Measurements from ENCODE around the gene PTPN22. TPM values are rescaled to one million over a fixed set of nuclear protein-coding genes. Genes with fewer than 3 reads are reported as not detected.

PTPN22 gene
- total and polyA plus RNA-seq, 9 of the 15 experiments (the other 6 are each of a cell fraction or from before 2014, with no cell fraction given) = 0.45 to 4.6 (median 1.1) TPM

DNA sequence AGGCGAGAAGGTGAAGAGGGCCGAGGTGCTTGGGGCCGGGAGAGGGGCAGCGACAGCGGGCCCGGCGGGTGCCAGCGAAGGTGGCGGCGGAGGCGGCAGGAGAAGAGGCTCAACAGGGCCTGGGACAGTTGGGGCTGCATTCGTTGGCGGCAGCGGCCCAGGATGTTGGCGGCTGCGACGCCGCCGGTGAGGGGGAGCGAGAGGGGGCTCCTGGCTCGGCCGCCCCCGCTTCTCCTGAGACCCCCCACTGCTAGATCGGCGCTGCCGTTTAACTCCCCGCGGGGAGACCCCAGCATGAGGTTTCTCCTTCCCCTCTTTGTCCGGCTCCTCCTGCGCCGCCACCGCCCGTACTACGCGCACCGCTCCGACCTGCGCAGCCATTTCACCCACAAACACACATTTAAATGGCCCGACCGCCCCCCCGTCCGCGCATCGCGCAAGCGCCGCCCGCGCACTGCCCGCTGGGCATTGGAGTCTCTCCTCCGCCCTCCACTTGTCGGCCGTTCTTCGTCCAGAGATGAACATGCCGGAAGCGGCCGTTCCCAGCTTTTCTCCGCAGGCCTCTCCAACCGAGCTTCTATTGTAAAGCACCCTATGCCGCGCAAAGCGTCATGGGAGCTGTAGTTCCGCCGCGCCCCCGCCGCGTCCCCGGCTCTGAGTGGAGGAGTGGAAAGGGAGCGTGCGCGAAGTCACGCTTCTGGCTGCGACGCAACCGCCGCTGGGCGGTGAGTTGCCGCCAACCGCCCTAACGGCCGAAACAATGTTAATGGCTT is 59.4 kb downstream of the PTPN22 start, which contains the start of gene RSBN1 (continued):
- TF ChIP-seq, protein P1, sequence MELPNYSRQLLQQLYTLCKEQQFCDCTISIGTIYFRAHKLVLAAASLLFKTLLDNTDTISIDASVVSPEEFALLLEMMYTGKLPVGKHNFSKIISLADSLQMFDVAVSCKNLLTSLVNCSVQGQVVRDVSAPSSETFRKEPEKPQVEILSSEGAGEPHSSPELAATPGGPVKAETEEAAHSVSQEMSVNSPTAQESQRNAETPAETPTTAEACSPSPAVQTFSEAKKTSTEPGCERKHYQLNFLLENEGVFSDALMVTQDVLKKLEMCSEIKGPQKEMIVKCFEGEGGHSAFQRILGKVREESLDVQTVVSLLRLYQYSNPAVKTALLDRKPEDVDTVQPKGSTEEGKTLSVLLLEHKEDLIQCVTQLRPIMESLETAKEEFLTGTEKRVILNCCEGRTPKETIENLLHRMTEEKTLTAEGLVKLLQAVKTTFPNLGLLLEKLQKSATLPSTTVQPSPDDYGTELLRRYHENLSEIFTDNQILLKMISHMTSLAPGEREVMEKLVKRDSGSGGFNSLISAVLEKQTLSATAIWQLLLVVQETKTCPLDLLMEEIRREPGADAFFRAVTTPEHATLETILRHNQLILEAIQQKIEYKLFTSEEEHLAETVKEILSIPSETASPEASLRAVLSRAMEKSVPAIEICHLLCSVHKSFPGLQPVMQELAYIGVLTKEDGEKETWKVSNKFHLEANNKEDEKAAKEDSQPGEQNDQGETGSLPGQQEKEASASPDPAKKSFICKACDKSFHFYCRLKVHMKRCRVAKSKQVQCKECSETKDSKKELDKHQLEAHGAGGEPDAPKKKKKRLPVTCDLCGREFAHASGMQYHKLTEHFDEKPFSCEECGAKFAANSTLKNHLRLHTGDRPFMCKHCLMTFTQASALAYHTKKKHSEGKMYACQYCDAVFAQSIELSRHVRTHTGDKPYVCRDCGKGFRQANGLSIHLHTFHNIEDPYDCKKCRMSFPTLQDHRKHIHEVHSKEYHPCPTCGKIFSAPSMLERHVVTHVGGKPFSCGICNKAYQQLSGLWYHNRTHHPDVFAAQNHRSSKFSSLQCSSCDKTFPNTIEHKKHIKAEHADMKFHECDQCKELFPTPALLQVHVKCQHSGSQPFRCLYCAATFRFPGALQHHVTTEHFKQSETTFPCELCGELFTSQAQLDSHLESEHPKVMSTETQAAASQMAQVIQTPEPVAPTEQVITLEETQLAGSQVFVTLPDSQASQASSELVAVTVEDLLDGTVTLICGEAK (IDR thresholded peaks at IDR 0.05) = peak; percentile 97
- TF ChIP-seq, protein P1 (CRISPR knock-in tag; IDR thresholded peaks at IDR 0.05) = no peak
- peak; percentile 92 for TF ChIP-seq ATF7 (IDR thresholded peaks at IDR 0.05)
- no peak for TF ChIP-seq HIVEP1 (CRISPR knock-in tag; IDR thresholded peaks at IDR 0.05)
- peak; percentile 79 for TF ChIP-seq FOXP1 (CRISPR knock-in tag; IDR thresholded peaks at IDR 0.05)
- peak; percentile 66; the same call in 1 of the 2 replicates for TF ChIP-seq ERF (CRISPR knock-in tag; IDR thresholded peaks at IDR 0.05)
- no peak for TF ChIP-seq MED1 (CRISPR knock-in tag; IDR thresholded peaks at IDR 0.05; ENCODE audit: borderline replicate concordance)
- TF ChIP-seq RBM14 (IDR thresholded peaks at IDR 0.05; ENCODE audit: borderline replicate concordance, insufficient read depth, low read depth, low read length) = 0 out of 2 replicates have a peak, but pooled peaks have one; percentile 65
- TF ChIP-seq, protein P2, sequence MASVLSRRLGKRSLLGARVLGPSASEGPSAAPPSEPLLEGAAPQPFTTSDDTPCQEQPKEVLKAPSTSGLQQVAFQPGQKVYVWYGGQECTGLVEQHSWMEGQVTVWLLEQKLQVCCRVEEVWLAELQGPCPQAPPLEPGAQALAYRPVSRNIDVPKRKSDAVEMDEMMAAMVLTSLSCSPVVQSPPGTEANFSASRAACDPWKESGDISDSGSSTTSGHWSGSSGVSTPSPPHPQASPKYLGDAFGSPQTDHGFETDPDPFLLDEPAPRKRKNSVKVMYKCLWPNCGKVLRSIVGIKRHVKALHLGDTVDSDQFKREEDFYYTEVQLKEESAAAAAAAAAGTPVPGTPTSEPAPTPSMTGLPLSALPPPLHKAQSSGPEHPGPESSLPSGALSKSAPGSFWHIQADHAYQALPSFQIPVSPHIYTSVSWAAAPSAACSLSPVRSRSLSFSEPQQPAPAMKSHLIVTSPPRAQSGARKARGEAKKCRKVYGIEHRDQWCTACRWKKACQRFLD (CRISPR knock-in tag; IDR thresholded peaks at IDR 0.05) = peak; percentile 71
- TF ChIP-seq NR4A1 (CRISPR knock-in tag; IDR thresholded peaks at IDR 0.05) = no peak
- peak; percentile 26; the same call in 1 of the 2 replicates for TF ChIP-seq NR4A1 (tag; IDR thresholded peaks at IDR 0.05)
- TF ChIP-seq, protein P3, sequence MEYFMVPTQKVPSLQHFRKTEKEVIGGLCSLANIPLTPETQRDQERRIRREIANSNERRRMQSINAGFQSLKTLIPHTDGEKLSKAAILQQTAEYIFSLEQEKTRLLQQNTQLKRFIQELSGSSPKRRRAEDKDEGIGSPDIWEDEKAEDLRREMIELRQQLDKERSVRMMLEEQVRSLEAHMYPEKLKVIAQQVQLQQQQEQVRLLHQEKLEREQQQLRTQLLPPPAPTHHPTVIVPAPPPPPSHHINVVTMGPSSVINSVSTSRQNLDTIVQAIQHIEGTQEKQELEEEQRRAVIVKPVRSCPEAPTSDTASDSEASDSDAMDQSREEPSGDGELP (CRISPR knock-in tag; IDR thresholded peaks at IDR 0.05; ENCODE audit: borderline replicate concordance) = peak; percentile 88
- TF ChIP-seq MTA2 (IDR thresholded peaks at IDR 0.05; ENCODE audit: low read depth) = no peak
- peak; percentile 68 for TF ChIP-seq PCBP1 (IDR thresholded peaks at IDR 0.05; ENCODE audit: low read depth, low read length, poor library complexity, severe bottlenecking)

Measured in K562 (cell line).